ENCODE results near the gene POU5F1. TPM values are rescaled to one million over a fixed set of nuclear protein-coding genes. Genes with fewer than 3 reads are reported as not detected.

Gene POU5F1
- total and polyA plus RNA-seq, 2 of the 4 experiments (the other 2 are of a cell fraction), result not detected

GRCh38 chr6:31210123-31210522 is 39.6 kb upstream of the POU5F1 start:
- no peak overlapping the region for H3K4me3 ChIP-seq (ENCODE audit: insufficient read depth, low read depth, low read length)
- no peak overlapping the region for H2BK20ac ChIP-seq (ENCODE audit: low read depth, low read length)
- no peak overlapping the region for H3K23ac ChIP-seq (ENCODE audit: low read depth, low read length)
- H3K18ac ChIP-seq (ENCODE audit: low read depth, low read length), result no peak overlapping the region
- H3K36me3 ChIP-seq (ENCODE audit: control insufficient read depth, insufficient read depth, low read length), result no peaks in the 10 kb centered on the region
- no peak overlapping the region for H4K8ac ChIP-seq (ENCODE audit: low read depth in 2 of 2, low read length in 2 of 2)
- intact Hi-C loops (cut with micrococcal nuclease) (loop anchor here (10.0 kb wide), 1 partner anchor 265 kb away; no protein-coding TSS in a partner anchor), in situ Hi-C loops (cut with MboI; ENCODE audit: low sequenced_read_pairs) (no loop called here), dilution Hi-C loops (cut with HindIII; ENCODE audit: low sequenced_read_pairs, unreplicated experiment) (no loop called here)
- no peak overlapping the region for H4K5ac ChIP-seq (ENCODE audit: low read depth, low read length)
- H4K20me1 ChIP-seq (ENCODE audit: insufficient read depth, low read length), result no peaks in the 10 kb centered on the region
- H3K4me2 ChIP-seq (ENCODE audit: low read depth, low read length), result no peak overlapping the region
- no peak overlapping the region for H2AFZ ChIP-seq (replicated peaks; ENCODE audit: low read length, poor library complexity)
- no TSS peak for BruUV-seq (replicated peaks)
- no peak overlapping the region for H3K14ac ChIP-seq (replicated peaks; ENCODE audit: low read depth, low read length)
- DNase-seq (no peak), ATAC-seq (ENCODE audit: low read depth) (no peak)
- no peak overlapping the region for H4K91ac ChIP-seq (ENCODE audit: insufficient read depth, low read depth, low read length)
- H3K27me3 ChIP-seq (ENCODE audit: control insufficient read depth, insufficient read depth, low read length), result peaks cover 6% of the 10 kb centered on the region
- no peaks in the 10 kb centered on the region for H3K79me1 ChIP-seq (ENCODE audit: low read depth in 1 of 2, low read length in 2 of 2)
- no peaks in the 10 kb centered on the region for H3K4me1 ChIP-seq (ENCODE audit: control insufficient read depth, insufficient read depth, low read length)
- H3K27ac ChIP-seq (ENCODE audit: insufficient read depth, low read length), result no peak overlapping the region
- no peak overlapping the region for H3K4ac ChIP-seq (ENCODE audit: low read depth, low read length)
- no CpG with 5 or more reads among the region's 6 CpGs for WGBS, 2 experiments (ENCODE audit: extremely low coverage in 2 of 2, insufficient read length in 1 of 2)
- POLR2A ChIA-PET (ENCODE audit: unreplicated experiment), result no interaction called here
- H3K9me1 ChIP-seq (ENCODE audit: insufficient read depth, low read length), result no peaks in the 10 kb centered on the region
- H3K56ac ChIP-seq (ENCODE audit: extremely low read depth, insufficient read depth, low read length), result no peak overlapping the region
- no peak overlapping the region for H2BK15ac ChIP-seq (ENCODE audit: low read depth, low read length)
- CTCF ChIA-PET, result no interaction called here
- H2AK9ac ChIP-seq (replicated peaks; ENCODE audit: low read depth, low read length, poor library complexity), result no peak overlapping the region
- H3K9me3 ChIP-seq (ENCODE audit: control insufficient read depth, insufficient read depth, low read length), result 0 out of 2 replicates have a peak, but pooled peaks cover 2% of the 10 kb centered on the region
- TF ChIP-seq MAZ (IDR thresholded peaks at IDR 0.05; ENCODE audit: borderline replicate concordance, low read depth, low read length) (no peak), RCOR1 (IDR thresholded peaks at IDR 0.05; ENCODE audit: insufficient replicate concordance, low read length) (no peak), RAD21 (IDR thresholded peaks at IDR 0.05; ENCODE audit: low read length) (no peak), USF2 (IDR thresholded peaks at IDR 0.05; ENCODE audit: low read depth, low read length) (no peak), MXI1 (IDR thresholded peaks at IDR 0.05; ENCODE audit: borderline replicate concordance, low read depth, low read length) (no peak), CTCF (conservative IDR thresholded peaks at IDR 0.05; ENCODE audit: low read depth, low read length) (no peak), SMC3 (IDR thresholded peaks at IDR 0.05; ENCODE audit: low read depth, low read length) (no peak)
- H2AK5ac ChIP-seq (ENCODE audit: low read depth, low read length), result no peak overlapping the region
- H3K9ac ChIP-seq (ENCODE audit: low read depth, low read length), result no peak overlapping the region
- H2BK120ac ChIP-seq (ENCODE audit: low read depth, low read length), result no peak overlapping the region
- no peak overlapping the region for H2BK5ac ChIP-seq (ENCODE audit: low read depth, low read length, poor library complexity, severe bottlenecking)
